BE2C (cell line): ENCODE data around the gene USP34.

Experiments used
- DNase-seq: peaks from one replicate; pipeline ENCODE4 v3.0.0-alpha.2; 2020
- H3K27me3 ChIP-seq: fragments of 250-450 bp; sonication (Bioruptor Pico); 2 replicates; pipeline ENCODE4 v1.5.1; 2020; ENCODE audit warnings: mild to moderate bottlenecking
- H3K36me3 ChIP-seq: fragments of 250-450 bp; sonication (Bioruptor Pico); 2 replicates; pipeline ENCODE4 v1.5.1; 2020; ENCODE audit warnings: mild to moderate bottlenecking
- H3K4me1 ChIP-seq: fragments of 250-450 bp; sonication (Bioruptor Pico); 2 replicates; pipeline ENCODE4 v1.5.1; 2020
- H3K4me3 ChIP-seq: 2 replicates; pipeline ENCODE4 v1.5.1; 2011; ENCODE audit warnings: low read depth, low read length
- H3K9me3 ChIP-seq: fragments of 250-450 bp; sonication (Bioruptor Pico); 2 replicates; pipeline ENCODE4 v1.5.1; 2020
- TF ChIP-seq, protein P1 (sequence below): IDR thresholded peaks from 2 replicates; pipeline ENCODE4 v1.5.1; 2012; ENCODE audit warnings: mild to moderate bottlenecking, low read depth, low read length

The USP34 gene

DNA sequence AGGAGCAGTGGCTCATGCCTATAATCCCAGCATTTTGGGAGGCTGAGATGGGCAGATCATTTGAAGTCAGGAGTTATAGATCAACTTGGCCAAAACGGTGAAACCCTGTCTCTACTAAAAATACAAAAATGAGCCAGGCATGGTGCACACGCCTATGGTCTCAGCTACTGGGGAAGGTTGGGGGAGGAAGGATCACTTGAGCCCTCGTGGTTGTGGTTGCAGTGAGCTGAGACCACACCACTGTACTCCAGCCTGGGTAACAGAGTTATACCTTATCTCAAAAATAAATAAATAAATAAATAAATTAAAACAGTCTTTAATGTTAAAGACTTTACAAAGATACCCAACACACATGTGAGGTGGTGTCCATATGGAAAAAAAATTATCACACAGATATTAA lies 174.9 kb downstream of the USP34 start:
- Histone ChIP-seq H3K9me3 (no peaks in the 10 kb centered on the region), H3K36me3 (no peaks in the 10 kb centered on the region), H3K4me3 (no peak overlapping the region), H3K27me3 (no peaks in the 10 kb centered on the region), H3K4me1 (no peaks in the 10 kb centered on the region)
- TF ChIP-seq, protein P1, sequence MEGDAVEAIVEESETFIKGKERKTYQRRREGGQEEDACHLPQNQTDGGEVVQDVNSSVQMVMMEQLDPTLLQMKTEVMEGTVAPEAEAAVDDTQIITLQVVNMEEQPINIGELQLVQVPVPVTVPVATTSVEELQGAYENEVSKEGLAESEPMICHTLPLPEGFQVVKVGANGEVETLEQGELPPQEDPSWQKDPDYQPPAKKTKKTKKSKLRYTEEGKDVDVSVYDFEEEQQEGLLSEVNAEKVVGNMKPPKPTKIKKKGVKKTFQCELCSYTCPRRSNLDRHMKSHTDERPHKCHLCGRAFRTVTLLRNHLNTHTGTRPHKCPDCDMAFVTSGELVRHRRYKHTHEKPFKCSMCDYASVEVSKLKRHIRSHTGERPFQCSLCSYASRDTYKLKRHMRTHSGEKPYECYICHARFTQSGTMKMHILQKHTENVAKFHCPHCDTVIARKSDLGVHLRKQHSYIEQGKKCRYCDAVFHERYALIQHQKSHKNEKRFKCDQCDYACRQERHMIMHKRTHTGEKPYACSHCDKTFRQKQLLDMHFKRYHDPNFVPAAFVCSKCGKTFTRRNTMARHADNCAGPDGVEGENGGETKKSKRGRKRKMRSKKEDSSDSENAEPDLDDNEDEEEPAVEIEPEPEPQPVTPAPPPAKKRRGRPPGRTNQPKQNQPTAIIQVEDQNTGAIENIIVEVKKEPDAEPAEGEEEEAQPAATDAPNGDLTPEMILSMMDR: no peak
- DNase-seq: no peak

DNA sequence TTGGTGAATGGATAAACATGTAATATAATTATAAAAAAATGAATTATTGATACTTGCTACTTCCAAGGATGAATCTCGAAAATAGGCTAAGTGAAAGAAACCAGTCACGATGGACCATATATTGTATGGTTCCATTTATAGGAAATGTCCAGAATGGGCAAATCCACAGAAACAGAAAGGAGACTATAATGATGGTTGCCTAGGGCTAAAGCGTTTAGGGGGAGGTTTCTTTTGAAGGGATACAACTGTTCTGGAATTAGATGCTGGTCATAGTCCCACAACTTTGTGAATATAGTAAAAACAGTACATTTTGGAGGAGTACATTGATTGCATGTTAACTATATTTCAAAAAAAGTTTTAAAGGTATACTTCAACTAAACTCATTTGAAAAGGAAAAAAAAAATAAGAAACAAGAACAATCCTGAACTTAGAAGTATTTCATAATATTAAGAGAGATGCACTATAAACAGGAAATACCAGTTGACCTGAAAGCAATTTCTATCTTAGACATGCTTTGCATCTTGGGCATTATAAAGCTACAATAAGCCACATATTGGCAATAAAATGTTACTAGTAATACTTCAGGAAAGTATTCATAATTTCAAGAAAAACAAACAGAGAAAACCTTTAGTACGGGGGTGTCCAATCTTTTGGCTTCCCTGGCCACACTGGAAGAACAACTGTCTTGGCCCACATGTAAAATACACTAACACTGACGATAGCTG lies 178.9 kb downstream of the USP34 start:
- no peaks in the 10 kb centered on the region for H3K27me3 ChIP-seq
- H3K4me3 ChIP-seq: no peak overlapping the region
- TF ChIP-seq, protein P1: no peak
- DNase-seq: no peak
- no peaks in the 10 kb centered on the region for H3K36me3 ChIP-seq
- no peaks in the 10 kb centered on the region for H3K4me1 ChIP-seq
- H3K9me3 ChIP-seq: no peaks in the 10 kb centered on the region

DNA sequence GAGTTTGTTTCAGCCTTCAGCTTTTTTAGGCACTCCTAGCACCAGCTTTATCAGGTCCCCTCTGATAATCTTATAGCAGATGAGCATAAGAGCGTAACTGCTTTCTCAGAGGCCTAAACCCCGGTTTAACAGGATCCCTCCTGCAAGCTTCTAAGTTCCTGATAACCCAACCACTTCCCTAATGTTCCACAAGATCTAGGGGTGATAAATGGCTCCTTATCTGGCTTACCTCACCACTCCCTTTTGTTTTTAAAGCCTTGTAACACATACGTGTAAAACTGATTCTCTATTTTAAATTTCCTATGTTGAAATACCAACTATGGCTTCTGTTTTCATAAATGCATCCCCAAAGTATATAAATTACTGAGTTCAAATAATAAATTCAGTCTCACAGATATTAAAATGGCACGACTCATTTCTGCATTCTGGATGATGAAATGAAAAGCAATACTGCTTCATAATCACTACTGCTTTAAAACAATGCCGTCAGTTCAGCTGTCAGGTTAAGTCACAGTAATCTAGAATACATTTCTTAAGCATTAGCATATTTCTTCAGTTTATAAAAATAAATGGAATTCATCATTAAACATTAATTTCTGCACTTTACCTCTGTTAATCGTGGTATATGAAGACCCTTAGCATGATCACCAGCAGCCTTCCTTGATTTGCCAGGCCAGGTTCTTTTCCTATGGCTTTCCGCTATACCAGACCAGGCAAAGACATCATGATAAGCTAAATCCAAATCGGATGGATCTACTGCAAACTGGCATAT lies 182.6 kb downstream of the USP34 start:
- Histone ChIP-seq H3K4me1 (no peaks in the 10 kb centered on the region), H3K27me3 (no peaks in the 10 kb centered on the region), H3K4me3 (no peak overlapping the region), H3K9me3 (no peaks in the 10 kb centered on the region), H3K36me3 (no peaks in the 10 kb centered on the region)
- TF ChIP-seq, protein P1: no peak
- DNase-seq: no peak

DNA sequence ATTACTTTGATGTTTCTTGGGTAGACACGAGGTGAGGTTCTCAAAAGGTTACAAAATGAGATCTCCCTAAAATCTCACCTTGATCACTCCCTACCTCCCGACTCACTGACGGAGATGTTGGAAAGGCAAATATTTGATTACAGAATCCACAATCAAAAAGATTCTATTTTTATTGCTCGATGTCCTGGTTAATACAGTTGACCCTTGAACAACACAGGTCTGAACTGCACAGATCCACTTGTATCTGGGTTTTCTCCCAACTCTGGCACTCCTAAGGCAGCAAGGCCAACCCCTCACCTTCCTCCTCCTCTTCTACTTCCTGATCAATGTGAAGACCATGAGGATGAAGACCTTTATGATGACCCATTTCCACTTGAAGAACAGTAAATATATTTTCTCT lies 183.6 kb downstream of the USP34 start:
- Histone ChIP-seq H3K27me3 (no peaks in the 10 kb centered on the region), H3K9me3 (no peaks in the 10 kb centered on the region), H3K4me3 (no peak overlapping the region), H3K4me1 (no peaks in the 10 kb centered on the region), H3K36me3 (no peaks in the 10 kb centered on the region)
- DNase-seq: no peak
- TF ChIP-seq, protein P1: no peak

DNA sequence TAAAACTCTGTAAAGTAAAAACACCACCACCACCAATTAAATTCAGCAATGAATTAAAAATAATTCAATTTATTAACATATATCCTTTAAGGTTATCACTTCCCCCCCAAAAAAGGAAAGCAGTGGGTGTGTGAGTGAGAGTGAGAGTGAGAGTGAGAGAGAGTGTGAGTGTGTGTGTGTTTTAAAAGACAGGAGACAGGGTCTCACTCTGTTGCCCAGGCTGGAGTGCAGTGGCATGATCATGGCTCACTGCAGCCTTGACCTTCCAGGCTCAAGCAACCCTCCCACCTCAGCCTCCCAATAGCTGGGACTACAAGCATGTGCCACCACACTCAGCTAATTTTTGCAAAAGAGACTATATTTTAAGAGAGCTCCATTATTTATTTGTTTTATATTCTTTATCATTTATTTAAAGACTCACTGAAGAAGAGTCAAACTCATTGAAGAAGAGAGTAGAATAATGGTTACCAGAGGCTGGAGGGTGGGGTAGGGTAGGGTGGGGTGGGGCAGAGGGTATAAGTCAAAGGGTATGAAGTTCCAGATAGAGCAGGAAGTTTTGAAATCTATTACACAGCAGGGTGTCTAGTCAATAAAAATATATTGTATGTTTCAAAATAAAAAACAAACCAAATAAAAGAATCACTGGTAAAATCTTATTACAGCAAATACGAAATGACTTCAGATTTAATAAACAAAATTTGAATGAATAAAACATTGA lies 187.3 kb downstream of the USP34 start:
- TF ChIP-seq, protein P1: no peak
- H3K36me3 ChIP-seq: no peaks in the 10 kb centered on the region; the same call in 1 of the 2 replicates
- H3K9me3 ChIP-seq: no peaks in the 10 kb centered on the region
- no peak overlapping the region for H3K4me3 ChIP-seq
- no peaks in the 10 kb centered on the region for H3K4me1 ChIP-seq
- no peaks in the 10 kb centered on the region for H3K27me3 ChIP-seq
- DNase-seq: no peak
